Measurements from ENCODE around the gene PLPPR1.

- no peak for TF ChIP-seq GATA3 (IDR thresholded peaks at IDR 0.05; ENCODE audit: low read depth, low read length)
- TF ChIP-seq GATA2 (IDR thresholded peaks at IDR 0.05; ENCODE audit: low read depth, low read length): no peak
Measured at GRCh38 chr9:101352892-101353463, 324.5 kb downstream of the PLPPR1 start.
